Progenitor cell of endocrine pancreas (in vitro differentiated cells): ENCODE data around the gene NRP2. TPM values are rescaled to one million over a fixed set of nuclear protein-coding genes. Genes with fewer than 3 reads are reported as not detected.
A peak's percentile ranks its signal among the peaks of the same experiment; 100 is the strongest.

Experiments
- DNase-seq: peaks from one replicate; pipeline ENCODE4 v3.0.0; 2021; ENCODE audit warnings: low spot score; ENCODE audit not compliant: unreplicated experiment
- H3K27ac Mint-ChIP-seq: 2 replicates; pipeline ENCODE4 v1.8.0; 2021; ENCODE audit warnings: mild to moderate bottlenecking, moderate library complexity, mixed read lengths
- H3K27me3 Mint-ChIP-seq: 2 replicates; pipeline ENCODE4 v1.8.0; 2021; ENCODE audit warnings: mixed read lengths
- H3K36me3 Mint-ChIP-seq: 2 replicates; pipeline ENCODE4 v1.8.0; 2022; ENCODE audit warnings: mixed read lengths; ENCODE audit not compliant: insufficient read depth
- H3K4me1 Mint-ChIP-seq: 2 replicates; pipeline ENCODE4 v1.8.0; 2021; ENCODE audit warnings: low read depth, mixed read lengths
- H3K4me3 Mint-ChIP-seq: 2 replicates; pipeline ENCODE4 v1.8.0; 2021; ENCODE audit warnings: low read depth, mild to moderate bottlenecking, moderate library complexity, mixed read lengths
- H3K9me3 Mint-ChIP-seq: 2 replicates; pipeline ENCODE4 v1.8.0; 2021; ENCODE audit warnings: low read depth, mixed read lengths
- total RNA-seq: library from RNA; stranded (reverse); gene quantifications from 2 replicates; pipeline ENCODE4 v1.2.1, GENCODE V29; 2021
- TF ChIP-seq, protein P1 (sequence below): fragments of 200-600 bp; sonication (generic); IDR thresholded peaks from one replicate; pipeline ENCODE4 v1.5.0; 2021; ENCODE audit warnings: antibody characterized with exemption, mild to moderate bottlenecking; ENCODE audit not compliant: unreplicated experiment

NRP2 gene
- total RNA-seq, 1 donor from 2014 or later, result 6.3 TPM

DNA sequence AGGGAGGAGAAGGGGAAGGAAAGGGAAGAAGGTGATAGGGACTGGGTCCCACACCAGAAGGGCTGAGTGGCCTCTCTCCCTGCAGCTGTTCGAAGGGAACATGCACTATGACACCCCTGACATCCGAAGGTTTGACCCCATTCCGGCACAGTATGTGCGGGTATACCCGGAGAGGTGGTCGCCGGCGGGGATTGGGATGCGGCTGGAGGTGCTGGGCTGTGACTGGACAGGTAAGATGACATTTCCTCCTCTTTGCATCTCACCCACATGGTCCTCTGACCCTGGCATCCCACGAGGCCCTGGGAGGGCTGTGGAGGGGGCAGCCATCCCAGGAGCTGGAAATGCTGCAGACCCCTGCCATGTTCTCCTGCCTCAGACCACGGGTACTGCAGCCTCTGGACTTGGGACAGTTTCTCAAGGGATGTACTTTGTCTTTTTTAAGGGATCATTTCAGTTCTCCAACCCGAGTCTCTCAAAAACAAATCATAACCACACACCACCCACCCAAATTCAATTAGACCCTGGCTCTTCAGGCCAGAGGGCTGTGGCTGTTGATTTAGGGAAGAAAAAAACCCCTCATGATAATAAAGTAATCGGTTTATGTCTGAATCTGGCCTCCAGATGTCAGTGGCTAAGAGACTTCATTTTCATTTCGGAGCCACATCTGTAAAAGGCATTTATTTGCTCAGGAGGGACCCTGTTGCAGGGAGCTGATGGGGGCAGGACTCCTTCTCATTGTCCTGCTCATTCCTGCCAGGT is 63.5 kb downstream of the NRP2 start:
- DNase-seq, result no peak
- peaks cover 5% of the 10 kb centered on the region for H3K27me3 Mint-ChIP-seq
- H3K9me3 Mint-ChIP-seq, result peaks cover 3% of the 10 kb centered on the region
- TF ChIP-seq, protein P1, sequence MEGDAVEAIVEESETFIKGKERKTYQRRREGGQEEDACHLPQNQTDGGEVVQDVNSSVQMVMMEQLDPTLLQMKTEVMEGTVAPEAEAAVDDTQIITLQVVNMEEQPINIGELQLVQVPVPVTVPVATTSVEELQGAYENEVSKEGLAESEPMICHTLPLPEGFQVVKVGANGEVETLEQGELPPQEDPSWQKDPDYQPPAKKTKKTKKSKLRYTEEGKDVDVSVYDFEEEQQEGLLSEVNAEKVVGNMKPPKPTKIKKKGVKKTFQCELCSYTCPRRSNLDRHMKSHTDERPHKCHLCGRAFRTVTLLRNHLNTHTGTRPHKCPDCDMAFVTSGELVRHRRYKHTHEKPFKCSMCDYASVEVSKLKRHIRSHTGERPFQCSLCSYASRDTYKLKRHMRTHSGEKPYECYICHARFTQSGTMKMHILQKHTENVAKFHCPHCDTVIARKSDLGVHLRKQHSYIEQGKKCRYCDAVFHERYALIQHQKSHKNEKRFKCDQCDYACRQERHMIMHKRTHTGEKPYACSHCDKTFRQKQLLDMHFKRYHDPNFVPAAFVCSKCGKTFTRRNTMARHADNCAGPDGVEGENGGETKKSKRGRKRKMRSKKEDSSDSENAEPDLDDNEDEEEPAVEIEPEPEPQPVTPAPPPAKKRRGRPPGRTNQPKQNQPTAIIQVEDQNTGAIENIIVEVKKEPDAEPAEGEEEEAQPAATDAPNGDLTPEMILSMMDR, result no peak
- peaks cover 18% of the 10 kb centered on the region for H3K4me1 Mint-ChIP-seq
- H3K4me3 Mint-ChIP-seq, result no peak overlapping the region
- no peak overlapping the region for H3K27ac Mint-ChIP-seq
- no peaks in the 10 kb centered on the region for H3K36me3 Mint-ChIP-seq

DNA sequence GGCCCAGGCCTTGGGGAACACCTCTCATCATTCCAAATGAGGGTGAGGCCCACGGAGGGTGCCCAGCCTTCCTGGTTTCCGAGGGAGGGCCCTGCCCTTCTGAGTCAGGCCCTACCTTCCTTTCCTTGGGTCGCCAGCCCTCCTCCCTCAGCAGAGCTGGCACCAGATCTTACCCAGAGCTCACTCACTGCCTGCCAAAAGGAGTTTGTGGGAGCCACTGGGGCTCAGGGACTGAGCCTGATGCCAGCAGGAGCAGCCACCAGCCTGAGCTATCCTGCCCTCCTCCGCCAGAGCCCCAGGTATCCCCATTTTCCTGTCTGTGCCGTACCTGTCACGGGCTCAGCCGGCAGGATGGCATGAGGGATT is 64.1 kb downstream of the NRP2 start:
- Mint-ChIP-seq H3K4me3 (no peak overlapping the region), H3K27me3 (peaks cover 6% of the 10 kb centered on the region), H3K4me1 (peaks cover 15% of the 10 kb centered on the region), H3K9me3 (no peaks in the 10 kb centered on the region), H3K27ac (no peak overlapping the region), H3K36me3 (no peaks in the 10 kb centered on the region)
- TF ChIP-seq, protein P1, result no peak
- no peak for DNase-seq

DNA sequence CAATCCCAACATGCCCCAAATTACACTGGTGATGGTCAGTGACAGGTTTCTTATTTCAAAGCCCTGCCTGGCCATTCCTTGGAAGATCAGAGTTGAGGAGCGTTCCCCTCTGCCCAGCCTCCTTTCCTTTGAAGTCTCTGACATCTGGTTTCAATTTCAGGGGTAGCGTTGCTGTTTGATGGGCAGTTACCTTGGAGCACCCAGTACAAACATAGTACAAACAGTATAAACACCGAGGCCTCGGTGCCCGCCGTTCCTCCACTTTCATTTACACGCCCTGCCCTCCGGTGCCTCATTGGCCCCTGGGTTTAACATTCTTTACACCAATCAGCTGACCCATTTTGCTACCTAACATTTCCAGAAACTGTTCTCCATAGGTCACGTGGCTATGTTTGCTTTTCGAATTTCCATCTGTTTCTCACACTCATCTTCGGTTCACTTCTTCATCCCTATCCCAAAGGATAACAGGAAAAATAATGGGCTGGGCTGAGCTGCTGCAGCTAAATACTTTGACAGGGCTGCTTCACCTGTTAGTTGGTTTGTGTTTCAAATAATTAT is 65.6 kb downstream of the NRP2 start:
- Mint-ChIP-seq H3K27ac (peak overlapping the region; percentile 66), H3K36me3 (no peaks in the 10 kb centered on the region)

DNA sequence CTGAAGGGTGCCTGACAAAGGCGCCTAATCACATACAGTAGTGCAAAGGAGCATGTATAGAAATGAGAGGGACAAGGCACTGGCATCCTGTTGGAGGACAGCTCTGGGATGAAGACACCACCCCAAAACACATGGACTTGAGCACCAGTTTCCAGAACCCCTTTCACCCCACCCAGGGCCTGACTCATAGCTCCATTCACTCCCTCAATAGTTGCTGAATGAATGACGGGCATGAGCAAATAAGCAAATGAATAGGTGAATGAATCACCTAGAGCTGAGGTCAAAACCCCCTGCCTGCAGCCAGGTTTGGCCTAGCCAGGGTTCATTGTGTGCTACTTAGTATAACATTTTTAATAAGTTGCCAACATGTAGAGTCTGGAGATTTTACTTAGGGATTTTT is 66.3 kb downstream of the NRP2 start:
- H3K27ac Mint-ChIP-seq, result peak overlapping the region; percentile 65
- no peaks in the 10 kb centered on the region for H3K36me3 Mint-ChIP-seq
- TF ChIP-seq, protein P1, result no peak
- no peak for DNase-seq
- no peaks in the 10 kb centered on the region for H3K9me3 Mint-ChIP-seq
- H3K4me3 Mint-ChIP-seq, result no peak overlapping the region
- peaks cover 6% of the 10 kb centered on the region for H3K27me3 Mint-ChIP-seq
- H3K4me1 Mint-ChIP-seq, result peaks cover 15% of the 10 kb centered on the region

More for the DNA sequence above, 65.6 kb downstream of the NRP2 start:
- Mint-ChIP-seq H3K9me3 (no peaks in the 10 kb centered on the region), H3K4me3 (no peak overlapping the region), H3K27me3 (peaks cover 6% of the 10 kb centered on the region), H3K4me1 (peaks cover 15% of the 10 kb centered on the region)
- no peak for DNase-seq
- TF ChIP-seq, protein P1, result no peak

DNA sequence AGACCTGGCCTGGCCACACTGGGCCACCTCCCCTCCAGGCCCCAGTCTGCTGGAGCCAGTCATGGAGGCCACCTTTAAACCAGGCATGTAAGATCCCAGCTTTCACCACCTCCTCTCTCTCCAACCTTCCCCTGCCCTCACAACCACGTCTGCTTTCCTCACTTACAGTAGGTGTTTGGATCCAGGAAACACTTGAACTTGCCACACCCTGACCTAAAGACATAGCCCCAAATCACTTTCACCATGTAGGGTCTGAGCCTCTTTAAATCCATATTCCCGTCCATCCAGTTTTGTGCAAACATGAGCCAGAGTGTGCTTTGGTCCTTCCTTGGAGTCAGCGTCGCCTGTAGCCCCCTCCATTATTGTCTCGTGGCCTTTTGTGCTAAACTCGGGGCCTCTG is 66.8 kb downstream of the NRP2 start:
- no peak for DNase-seq
- Mint-ChIP-seq H3K36me3 (no peaks in the 10 kb centered on the region), H3K4me3 (no peak overlapping the region), H3K27me3 (peaks cover 6% of the 10 kb centered on the region), H3K27ac (no peak overlapping the region), H3K9me3 (no peaks in the 10 kb centered on the region), H3K4me1 (peaks cover 14% of the 10 kb centered on the region)
- TF ChIP-seq, protein P1, result no peak
